DMS153 treated with DMSO at 0.1 percent for 48 hours (cell line): ENCODE results near the gene ENO4.

Source experiments
- DNase-seq: peaks from one replicate; lab custom pipeline; 2025; ENCODE audit not compliant: unreplicated experiment; lab: John Stamatoyannopoulos, UW

The ENO4 gene

GRCh38 chr10:116849248-116850057, at the start of gene ENO4:
Gene ENO4 (plus strand): TSS chr10:116849499. CDS start chr10:116849567, 68 bp downstream.
- DNase-seq: peak; percentile 94

- DNase-seq: no peak
Measured at GRCh38 chr10:116800286-116800929, 48.9 kb upstream of the ENO4 start.

DNA sequence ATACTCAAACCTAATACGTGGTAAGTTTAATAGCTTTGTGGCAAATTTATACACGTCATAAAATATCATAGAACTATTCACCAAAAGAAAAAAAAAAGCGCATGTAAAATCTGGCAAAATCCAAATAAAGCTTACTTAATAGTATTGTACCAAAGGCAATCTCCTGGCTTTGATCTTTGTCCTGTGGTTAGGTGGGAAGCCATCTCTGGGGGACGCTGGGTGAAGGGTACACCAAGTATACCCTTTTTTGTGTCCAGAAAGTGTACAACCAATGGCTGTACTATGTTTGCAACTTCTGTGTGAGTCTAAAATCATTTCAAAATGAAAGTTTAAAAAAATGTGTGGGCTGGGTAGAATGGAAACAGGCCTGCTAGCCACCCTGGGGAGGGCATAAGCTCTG, 47.6 kb upstream of the ENO4 start:
- no peak for DNase-seq

DNA sequence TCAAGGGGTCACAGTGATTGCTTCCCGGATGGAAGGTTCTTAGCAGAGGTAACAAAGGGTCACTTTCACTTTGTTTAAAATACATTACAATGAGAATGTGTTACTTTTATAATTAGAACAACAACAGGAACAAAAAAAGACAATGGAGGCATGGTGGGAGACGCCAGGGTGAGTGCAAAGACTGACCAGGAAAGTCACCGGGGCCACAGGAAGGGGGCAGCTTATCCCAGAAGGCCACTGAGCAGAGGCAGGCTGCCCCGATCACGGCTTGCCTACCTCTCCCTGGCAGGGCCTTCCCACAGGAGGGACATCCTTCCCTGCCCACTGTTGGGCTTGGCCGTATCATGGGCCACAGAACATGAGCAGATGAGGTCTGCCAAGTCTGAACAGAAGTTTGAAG, 46.8 kb upstream of the ENO4 start:
- DNase-seq: no peak

GRCh38 chr10:116802876-116803275, 46.4 kb upstream of the ENO4 start:
- DNase-seq: no peak

DNA sequence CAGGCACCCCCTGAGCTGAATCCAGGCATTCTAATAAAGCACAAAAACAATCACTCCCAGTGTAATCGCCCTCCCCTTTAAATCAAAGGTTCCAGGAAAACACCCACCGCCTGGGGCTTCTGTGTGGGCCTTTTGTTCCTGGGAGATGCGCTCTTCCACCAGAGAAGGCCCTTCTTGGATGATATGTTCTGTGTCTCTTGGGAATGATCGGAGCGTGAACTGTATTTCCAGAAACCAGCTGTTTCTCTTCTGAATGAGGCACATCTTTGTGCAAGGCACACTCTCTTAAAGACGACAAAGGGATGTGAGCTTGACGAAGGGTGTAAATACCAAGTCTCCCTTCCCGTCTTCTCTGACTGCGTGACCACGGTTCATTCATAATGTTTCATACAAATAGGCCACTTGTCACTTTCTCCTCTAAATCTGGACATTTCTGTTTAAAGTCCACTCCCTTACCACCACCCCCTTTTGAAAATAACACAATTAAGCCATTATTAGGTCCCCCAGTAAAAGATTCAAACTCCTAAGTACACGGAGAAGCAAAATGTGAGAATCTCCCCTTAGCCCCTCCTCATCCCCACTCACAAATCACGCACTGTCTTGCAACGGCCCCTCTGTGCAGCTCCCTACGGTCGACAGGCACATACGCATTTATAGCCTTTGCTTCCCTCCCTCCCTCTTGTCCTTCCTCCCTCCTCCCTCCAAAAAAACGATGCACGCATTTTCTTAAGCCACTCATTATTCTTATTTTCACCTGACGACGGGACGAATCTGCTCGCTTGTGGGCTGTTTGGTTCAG, 45.6 kb upstream of the ENO4 start:
- no peak for DNase-seq

GRCh38 chr10:116808706-116809105, 40.6 kb upstream of the ENO4 start:
- DNase-seq: no peak

DNA sequence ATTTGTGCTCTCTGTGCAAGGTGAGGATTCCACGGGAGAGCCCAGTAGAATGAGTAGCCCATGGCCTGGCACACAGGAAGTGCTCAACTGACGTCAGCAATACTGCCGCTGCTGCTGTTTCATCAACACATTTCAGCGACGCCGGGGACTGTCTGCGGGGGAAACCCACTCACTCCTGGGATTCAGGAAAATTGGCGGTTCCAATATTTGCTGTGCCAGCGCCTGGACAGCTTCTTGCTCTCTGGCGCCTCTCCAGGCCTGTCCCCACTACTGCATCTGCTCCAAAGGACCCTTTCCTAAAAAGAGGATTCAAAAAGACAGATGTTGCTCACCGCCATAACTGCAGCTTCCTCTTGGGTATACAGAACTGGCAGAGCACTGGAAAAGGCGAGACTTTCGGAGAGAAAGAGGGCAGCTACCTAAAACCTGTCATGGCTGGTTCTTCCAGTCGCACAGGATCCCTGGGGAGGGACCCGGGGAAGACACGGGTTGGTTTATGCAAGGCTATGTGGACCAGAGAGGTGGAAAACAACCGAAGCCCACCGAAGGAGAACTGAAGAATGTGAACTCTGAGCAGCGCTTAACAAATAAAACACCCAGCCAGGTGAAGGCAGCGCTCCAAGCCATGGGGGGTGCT, 39.7 kb upstream of the ENO4 start:
- DNase-seq: peak; percentile 50

DNA sequence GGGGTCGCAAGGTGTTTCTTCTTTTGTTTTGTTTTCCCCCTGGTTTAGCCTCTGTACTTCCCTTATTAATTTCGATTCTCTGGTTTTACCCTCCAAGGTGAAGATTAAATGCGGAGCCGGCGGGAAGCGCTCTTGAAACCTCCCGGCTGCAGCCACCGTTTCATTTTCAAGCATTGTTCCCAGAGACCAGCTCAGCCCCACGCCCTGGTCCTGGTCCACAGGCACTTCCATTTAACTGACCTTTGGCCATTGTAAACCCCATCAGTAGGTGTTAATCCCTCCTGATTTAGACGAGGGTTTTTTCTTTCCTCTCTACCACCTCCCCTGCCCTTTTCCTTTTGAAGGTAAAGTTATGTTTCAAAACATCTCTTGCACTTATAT, 39.2 kb upstream of the ENO4 start:
- DNase-seq: no peak

DNA sequence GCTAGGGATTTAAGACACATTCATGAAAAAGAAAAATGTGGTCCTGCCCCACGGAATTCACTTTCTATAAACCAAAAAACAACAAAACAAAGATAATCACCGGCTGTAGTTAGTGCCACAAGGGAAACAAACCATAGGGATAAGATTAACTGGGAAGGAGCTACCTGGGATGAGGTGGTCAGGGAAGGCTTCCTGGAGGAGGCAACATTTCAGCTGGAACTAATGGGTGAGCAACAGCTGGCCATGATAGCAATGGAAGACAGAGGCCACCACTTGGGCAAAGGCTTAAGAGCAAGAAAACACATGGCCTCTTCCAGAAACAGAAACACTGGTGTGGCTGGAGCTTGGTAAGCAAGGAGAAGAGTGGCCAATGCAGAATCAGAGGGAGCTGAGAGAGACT, 38.4 kb upstream of the ENO4 start:
- DNase-seq: no peak

DNA sequence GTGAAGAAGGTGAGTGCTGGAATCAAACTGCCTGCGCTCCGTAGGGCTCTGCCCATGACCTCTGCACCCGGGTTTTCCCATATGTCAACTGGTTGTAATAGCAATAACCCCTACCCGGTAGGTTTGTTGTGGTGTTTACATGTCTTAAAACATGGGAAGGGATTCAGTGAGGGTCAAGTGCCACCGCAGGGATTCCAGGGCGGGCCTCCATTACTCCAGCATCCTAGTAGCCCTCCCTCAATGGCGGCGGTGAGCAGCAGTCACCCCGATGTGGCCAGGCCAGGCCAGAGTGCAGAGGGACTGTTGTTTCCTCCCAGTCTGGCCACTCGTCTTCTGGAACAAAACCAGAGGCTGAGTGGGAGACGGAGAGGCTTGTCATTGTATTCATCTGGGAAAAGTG, 37.6 kb upstream of the ENO4 start:
- no peak for DNase-seq

DNA sequence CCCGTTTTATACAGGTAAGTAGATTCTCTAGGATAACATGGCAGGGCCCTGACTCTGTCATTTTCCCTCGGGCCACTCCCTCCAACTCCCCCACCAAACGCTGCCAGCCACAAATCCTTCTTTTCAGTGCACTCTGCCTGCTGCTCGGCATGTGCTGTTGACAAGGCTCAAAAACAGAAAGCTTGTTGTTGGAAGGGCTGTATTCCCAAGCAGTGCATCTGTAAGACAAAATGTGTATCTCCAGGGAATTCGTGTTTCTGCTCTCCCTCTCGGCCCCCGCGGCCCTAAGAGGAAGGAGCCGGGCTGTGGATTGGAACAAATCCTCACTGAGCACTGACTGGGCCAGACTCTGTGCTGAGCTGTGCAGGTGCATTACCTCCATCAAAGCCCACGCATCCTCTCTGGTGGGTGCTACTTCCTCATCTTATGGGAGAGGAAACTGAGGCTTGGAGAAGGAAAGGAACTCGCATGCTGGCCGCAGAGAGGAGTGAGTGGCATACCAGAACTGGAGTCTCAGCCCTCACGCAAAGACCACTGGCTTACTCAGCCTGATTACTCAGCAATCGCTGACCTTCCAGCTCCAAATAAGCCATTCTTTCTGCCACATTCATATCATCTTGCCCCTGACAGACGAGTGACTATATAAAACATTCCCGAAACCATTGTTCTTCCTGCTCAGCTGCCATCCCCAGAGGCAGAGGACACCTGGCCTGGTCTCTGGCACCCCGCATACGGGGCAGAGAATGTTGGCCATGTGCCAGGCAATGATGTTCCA, 33.5 kb upstream of the ENO4 start:
- no peak for DNase-seq

DNA sequence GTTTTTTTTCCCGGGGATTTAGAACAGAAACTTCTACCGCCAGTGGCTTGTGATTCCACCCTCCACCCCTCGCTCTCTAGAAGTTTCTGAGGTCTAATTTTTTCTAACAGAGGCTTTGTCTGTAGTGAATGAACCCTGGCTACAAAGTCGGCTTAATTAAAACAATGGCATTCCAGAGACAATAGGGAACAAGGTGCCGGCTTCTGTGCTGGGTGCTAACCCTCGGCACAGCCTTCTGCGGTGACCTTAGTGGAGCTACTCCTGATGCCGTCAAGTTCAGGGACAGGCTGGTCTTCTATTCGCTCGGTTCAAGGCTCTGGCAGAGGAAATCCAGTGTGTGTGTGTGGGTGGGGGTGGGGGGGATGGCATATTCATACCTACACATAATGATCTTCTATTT, 32.1 kb upstream of the ENO4 start:
- no peak for DNase-seq

GRCh38 chr10:116817780-116818343, 31.4 kb upstream of the ENO4 start:
- DNase-seq: no peak

DNA sequence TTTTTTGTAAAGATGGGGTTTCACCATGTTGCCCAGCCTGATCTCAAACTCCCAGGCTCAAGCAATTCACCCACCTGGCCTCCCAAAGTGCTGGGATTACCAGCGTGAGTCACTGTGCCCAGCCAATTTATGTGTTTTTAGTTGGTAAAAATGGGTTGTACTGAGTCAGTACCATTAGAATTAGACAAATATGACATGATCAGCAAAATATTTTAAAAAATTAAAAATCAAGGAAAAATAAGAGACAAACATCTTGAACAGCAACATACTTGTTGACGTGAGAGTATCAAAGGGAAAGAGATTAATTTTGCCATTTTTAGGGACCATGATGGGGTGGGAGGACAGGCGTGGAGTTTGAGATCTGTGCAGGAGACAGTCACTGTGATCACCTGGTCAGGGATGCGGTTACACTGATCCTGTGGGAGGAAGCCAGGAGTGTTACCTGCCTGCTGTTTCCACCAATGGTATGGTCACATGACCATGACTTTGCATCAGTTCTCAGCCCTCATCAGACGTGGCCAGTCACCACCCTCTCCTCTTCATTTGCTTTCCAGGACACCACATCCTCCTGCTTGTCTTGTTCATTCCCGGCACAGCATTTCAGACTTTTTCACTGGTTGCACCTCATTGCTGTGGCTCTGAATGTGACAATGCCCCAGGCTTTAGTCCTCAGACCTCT, 29.2 kb upstream of the ENO4 start:
- DNase-seq: no peak

DNA sequence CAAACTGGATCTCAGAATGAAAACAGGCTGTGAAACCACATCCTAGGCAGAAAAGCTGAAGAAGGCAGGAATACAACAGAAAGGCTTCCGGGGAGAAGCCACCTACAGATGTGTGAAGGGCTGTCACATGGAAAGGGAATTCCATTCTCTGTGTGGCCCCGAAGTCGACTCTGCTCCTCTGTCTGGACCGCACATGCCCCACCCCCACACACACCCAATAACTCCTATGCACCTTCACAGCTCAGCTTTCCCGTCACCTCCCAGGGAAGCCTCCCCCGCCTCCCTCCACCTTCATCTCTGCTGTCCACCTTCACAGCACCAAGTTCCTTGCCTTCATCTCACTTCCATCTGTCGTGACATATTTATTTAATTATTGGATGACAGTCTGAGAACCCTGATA, 23.4 kb upstream of the ENO4 start:
- DNase-seq: no peak

- no peak for DNase-seq
Measured at GRCh38 chr10:116826803-116827202, 22.5 kb upstream of the ENO4 start.

GRCh38 chr10:116827214-116827671, 22.1 kb upstream of the ENO4 start:
- DNase-seq: no peak

GRCh38 chr10:116828116-116828515, 21.2 kb upstream of the ENO4 start:
- DNase-seq: no peak

DNA sequence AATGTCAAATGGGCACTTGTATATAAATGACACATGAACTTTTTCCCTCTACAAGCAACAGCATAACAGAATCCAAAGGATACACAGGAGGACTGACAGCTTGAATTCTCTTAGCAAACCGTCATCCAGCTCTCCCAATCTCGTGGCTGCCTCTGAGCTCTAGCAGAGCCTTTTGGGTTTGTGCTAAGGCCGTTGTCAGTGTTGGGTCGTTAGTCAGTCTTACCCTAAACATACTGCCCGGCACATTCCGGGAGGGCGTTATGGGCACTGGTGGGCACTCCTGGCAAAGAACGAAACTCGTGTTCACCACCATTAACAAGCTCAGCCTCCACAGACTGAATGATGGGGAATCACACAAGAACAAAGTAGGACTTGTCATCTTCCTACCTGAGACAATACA, 19.6 kb upstream of the ENO4 start:
- DNase-seq: no peak
